GM19193 (cell line): ENCODE measurements around the gene SART3.

Experiments
- POLR2A ChIP-seq: IDR thresholded peaks from 4 replicates; pipeline ENCODE4 v1.6.1; 2011; ENCODE audit not compliant: insufficient read depth, insufficient read length; ENCODE audit errors: extremely low read depth

Gene SART3

DNA sequence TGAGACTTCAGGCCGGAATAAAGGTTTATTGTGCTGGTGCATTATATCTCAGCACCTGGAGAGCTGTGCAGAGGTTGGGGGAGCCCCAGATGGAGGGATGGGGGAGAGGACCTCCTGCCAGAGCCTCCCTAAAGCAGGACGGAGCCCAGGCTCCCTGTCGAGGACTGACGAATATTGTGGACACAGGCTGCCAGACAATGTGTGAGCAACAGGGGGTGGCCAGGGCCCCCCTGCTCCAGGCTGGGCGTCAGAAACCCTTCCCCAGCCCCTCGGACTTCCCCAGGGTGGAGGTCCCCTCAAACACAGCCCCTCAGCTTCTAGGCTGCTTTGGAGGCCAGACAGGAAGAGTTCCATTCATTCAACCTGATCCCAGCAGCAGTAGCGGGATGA lies 28.9 kb upstream of the SART3 start:
- no peak for TF ChIP-seq POLR2A

DNA sequence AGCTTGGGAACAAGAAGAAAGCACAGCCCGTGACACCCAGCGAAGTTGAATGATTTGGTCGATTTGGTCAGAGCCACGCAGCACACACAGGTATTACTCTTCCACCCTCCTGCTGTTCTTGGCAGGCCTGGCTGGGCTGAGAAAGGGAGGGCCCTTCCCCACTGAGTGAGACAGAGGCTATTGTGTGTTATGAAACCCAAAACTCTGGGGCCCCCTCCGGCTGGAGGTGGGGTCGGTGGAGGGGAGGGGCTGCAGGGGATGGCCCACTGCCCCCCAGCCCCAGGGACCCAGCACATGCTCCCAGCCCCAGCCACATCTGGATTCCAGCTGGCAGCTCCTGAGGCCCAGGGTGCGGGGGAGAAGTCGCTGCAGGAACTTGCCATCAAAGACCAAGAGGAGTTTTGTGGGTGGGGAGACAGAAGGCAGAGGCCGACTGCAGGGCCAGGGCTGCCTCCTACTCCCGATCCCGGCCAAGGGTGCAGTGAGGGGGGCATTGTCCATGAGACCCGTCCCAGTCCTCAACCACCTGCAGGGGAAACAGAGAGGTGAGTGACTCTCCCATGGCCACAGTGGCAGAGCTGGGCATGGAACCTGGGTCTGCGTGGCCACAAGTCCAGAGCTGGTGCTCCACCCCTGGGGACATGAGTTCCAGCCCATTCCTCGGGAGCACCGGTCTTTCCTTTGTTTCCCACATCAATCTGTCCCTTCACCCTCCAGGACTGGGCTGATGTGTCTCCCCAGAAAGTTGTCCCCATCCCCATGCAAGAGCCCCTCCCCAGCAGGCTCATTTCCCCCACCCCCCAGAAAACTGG lies 28.3 kb upstream of the SART3 start:
- no peak for TF ChIP-seq POLR2A

DNA sequence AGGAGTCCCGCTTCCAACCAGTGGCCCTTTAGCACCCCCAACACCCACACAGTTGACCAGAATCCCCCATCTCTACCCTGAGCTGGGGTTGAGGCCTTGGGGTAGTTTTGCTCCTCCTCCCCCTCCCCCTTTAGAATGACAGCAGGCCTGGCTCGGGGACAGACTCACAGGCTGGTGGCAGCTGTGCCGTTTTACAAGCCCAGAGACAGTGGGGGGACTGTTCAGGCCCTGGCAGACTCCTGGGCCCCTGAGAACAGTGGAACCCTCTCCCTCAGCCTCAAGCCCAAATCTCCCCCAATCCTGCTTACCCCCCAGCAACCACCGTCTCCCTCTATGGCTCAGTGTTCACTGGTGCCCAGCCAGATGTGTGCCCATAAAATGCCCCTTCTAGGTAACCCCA lies 26.9 kb upstream of the SART3 start:
- TF ChIP-seq POLR2A: no peak

DNA sequence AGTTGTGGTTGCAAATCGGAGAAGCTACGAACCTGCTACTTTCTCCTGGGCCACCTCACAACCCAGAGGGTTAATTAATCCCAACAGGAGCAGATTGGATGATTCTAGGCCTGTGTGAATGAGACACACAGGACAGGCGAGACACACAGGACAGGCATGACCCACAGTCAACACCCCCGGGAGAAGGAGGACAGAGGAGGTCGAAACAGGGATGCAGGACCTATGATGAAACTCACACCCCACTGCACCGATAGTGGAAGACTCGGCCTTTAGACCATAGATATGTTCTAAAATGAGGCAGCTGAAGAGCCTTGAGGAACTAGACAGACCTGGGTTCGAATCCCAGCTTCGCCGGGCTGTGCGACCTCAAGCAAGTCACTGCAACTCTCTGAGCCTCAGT lies 25.3 kb upstream of the SART3 start:
- no peak for TF ChIP-seq POLR2A

DNA sequence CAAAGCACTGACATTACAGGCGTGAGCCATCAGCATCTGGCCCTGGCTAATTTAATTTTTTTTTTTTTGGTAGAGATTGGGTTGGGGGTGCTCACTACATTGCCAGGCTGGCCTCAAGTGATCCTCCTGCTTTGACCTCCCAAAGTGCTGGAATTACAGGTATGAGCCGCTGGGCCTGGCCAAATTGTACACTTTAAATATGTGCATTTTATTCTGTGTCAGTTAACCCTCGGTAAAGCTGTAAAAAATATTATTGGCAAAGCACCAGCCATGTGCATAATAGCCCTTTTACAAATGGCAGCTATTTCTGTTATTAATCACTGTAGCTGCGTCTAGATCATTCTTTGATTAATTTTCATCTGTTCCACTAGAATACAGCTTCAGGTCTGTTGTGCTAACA lies 24.9 kb upstream of the SART3 start:
- TF ChIP-seq POLR2A: no peak

DNA sequence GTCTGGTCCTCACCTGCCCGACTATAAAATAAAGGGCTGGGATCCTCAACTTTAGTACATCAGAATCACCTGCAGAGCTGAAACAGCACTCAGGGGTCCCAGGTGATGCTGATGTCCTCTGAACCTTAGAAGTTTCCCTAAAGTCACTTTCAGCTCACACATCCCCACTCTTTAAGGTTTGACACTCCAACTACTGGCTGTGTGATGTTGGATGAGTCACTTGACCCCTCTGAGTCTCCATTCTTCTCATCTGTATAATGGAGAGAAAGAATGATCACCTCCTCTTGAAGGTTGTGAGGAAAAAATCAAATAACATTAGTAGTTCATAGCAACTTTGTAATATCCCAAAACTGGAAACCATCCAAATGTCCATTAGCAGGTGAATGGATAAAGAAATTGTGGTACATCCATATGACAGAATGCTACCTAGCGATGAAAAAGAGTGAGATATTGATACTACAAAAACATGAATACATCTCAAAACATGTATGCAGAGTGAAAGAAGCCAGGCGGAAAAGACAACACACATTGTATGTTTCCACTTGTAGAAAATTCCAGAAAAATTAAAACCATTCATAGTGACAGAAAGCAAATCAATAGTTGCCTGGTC lies 23.6 kb upstream of the SART3 start:
- TF ChIP-seq POLR2A: no peak

DNA sequence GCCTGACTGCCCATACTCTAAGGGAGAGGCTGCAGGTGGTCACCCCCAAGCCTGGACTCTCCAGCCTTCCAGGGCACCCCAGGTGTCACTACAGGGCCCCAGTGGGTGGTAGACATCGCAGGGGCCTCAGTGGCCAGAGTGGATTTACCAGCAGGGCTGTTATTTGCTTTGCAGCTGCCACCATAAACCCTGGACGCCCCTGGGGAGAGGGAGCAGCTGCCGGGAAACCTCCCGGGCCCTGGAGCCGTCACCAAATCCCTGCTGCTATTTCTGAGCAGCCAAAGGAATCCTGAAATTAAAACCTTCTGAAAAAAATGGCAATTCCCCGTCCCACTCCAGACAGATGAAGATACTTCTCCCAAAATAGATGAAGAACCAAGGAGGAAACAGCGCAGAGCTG lies 23.0 kb upstream of the SART3 start:
- TF ChIP-seq POLR2A: no peak

DNA sequence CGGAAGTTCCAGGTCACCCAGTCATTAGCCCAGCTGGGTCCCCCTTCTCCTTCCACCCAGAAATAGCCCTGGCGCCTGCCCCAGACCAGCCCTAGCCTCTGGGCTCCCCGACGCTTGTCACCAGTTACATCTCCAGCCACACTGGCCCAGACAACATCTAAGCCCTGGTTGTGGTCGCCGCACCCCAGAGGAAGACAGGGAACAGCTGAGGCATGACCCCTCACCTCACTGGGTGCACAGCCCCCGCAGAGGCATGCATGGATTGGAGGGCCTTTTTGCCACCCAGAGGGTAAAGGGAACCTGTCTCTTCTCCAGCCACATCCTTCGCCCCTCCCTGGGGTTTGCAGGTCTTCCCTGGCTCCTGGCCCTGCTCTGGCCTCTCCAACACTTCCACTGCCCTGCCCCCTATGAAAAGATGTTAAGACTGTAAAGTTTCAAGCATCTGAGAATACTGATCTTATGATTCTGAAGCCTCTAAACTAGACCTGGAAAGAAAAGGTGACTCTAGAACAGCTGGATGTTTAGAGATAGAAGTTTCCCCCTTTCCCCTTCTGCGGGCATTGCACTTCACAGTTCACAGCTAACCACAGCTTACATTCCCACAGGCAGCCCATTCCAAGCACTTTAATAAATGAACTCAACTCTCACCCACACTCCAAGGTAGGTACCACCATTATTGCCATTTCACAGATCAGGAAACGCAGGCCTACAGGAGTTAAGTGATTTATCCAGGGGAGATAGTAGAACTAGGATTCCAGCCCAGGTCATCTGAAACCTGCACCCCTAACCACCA lies 22.2 kb upstream of the SART3 start:
- TF ChIP-seq POLR2A: no peak

DNA sequence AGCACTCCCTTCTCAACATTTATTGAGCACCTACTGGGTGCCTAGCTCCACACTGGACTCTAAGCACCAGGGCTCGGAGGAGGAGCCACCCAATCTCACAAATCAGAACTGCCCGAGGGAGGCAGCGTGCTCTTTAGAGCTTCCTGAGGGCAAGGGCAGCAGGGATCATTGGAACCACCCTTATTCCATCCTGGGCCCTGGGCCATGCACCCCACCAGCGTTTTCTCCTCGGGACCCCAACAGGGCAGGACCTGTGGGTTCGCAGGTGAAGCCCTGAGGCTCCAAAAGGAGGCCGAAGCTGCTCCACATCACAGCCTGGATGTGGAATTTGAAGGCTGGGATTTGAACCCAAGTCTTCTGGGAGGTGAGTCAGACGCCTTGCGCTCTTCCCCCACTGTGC lies 21.5 kb upstream of the SART3 start:
- no peak for TF ChIP-seq POLR2A

DNA sequence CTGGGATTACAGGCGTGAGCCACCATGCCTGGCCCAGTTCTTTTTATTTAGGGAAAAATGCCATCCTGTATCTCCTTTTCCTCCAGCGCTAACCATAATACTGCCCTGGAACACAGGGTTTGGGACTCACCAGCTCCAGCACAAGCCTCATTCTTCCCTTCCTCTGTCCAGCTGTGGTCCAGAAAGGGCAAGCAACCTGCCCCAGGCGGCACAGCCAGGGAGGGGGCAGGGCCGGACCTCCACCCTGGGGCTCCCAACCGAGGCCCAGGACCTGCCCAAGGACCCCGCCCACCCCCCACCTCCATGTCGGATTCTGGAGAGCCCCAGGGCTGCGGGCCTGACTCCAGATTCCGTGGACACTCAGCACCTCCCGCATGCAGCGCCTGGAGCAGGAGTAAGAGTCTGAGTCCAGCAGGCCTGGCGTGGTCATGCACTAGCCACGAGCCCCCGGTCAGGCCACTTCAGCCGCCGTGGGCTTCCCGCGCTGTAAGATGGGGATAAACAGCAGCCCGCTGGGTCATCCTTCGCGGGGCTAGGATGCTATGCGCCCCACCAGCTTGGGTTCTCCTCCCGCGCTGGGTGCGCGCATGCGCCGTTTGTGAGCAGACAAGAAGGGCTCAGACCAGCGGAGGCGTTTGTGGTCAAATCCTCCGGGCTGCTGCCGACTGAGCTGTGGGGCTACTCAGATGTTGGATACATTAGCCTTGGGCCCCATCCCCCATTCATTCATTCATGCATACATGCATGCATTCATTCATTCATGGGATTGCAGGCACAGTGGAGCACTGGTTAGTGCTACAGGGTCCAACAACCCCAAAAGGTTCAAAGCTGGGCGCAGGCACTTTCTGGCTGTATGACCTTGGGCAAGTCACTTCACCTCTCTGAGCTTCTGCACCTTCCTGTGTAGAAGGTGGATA lies 20.6 kb upstream of the SART3 start:
- no peak for TF ChIP-seq POLR2A

DNA sequence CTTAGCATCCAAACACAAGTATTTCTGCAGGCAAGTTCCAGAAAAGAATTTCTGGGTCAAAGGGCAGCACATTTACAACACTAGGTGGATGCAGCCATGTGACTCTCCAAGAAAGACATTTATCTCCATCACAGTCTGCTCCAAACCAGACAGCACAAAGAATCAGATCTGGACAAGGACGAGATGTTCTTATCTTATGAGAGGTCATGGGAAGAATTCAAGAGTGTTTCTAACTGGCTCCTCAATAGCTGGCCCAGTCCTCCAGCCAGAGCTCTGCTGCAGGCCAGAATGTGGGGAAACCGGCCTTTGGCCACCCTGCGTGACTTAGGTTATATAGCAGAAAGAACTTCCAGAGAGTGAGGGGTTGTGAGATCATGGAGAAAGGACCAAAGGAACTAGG lies 19.6 kb upstream of the SART3 start:
- TF ChIP-seq POLR2A: no peak

DNA sequence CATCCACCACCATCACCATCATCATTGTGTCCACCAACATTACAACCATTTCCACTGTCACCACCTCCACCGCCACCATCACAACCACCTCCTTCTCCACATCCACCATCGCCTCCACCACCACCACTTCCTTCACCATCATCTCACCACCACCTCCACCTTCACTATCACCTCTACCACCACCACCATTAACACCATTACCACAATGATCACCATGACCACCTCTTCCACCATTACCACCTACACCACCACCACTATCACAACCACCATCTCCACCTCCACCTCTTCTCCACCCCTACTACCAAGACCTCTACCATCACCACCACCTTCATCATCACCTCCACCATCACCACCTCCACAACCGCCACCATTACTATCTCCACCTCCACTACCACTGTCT lies 17.8 kb upstream of the SART3 start:
- no peak for TF ChIP-seq POLR2A

DNA sequence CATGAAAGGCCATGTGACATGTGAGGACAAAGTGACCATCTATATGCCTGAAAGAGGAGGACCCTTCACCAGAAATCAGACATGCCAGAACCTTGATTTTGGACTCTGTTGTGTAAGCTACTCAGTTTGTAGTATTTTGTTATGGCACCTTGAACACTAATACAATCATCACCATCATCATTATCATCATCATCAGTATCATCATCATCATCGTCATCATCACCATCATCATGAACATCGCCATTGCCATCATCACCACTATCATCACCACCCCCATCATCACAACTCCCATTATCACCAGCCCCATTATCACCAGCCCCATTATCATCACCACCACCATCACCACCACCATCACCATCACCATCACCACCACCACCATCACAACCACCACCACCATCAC lies 17.3 kb upstream of the SART3 start:
- TF ChIP-seq POLR2A: no peak

DNA sequence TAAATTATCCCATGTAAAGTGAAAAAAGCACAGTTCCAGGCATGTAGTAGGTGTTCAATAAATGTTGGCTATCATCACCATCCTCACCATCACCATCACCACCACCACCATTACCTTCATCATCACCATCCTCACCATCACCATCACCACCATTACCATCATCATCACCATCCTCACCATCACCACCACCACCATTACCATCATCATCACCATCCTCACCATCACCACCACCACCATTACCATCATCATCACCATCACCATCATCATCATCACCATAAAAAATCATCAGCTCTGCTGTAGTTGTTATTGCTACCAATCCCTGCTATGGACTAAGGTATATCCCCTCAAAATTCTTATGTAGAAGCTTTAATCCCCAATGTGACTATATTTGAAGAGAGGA lies 16.5 kb upstream of the SART3 start:
- no peak for TF ChIP-seq POLR2A

DNA sequence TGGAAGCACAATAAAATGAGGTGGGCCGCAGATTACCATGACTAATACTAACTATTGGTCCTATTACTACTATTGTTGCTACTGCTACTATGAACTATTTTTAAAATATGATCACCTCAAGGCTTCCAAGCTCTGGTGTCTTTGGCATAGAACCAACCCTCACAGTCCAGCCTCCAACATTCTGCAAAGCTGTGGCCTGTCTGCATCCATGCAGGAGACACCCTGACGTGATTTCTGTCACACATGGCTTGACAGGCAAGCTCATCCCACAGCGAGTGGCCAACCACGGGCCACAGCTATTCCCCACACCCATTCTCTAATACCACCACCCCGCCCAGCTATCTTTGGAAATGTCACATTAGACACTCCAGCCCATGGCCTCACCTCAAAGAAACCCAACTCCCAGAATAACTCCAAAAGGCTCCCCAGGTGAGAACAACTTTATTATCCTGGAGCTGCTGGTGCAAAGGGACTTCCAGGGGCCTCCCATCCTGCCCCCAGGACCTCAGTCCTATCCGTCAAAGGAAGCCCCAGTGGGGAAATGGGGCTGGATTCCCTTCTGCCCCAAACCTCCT lies 15.8 kb upstream of the SART3 start:
- no peak for TF ChIP-seq POLR2A

DNA sequence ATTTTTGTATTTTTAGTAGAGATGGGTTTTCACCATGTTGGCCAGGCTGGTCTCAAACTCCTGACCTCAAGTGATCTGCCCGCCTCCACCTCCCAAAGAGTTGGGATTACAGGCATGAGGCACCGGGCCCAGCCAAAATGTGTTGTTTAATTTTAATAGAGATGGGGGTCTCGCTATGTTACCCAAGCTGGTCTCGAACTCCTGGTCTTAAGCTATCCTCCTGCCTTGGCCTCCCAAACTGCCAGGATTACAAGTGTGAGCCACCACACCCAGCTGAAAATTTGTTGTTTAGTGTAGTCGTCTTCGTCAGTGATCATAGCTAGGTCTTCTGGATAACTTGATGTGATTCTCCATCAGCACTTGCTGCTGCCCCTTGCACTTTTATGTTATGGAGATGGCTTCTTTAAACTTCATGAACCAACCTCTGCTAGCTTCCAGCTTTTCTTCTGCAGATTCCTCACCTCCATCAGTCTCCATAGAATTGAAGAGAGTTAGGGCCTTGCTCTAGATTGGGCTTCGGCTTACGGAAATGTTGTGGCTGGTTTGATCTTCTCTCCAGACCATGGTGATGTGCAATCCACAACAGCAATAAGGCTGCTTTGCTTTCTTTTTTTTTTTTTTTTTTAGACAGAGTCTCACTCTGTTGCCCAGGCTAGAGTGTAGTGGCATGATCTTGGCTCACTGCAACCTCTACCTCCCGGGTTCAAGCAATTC lies 14.4 kb upstream of the SART3 start:
- no peak for TF ChIP-seq POLR2A
